ENCODE data around the gene TLCD3B.

The TLCD3B gene

GRCh38 chr16:29987371-29988085, 43.5 kb downstream of the TLCD3B start:
- DNase-seq: no peak

- no peak for DNase-seq
Observed at GRCh38 chr16:29986931-29987330, 44.1 kb downstream of the TLCD3B start.

- no peak for DNase-seq
Observed at GRCh38 chr16:29986231-29986630, 44.8 kb downstream of the TLCD3B start.

GRCh38 chr16:29985271-29985811, 45.7 kb downstream of the TLCD3B start:
- no peak for DNase-seq

- DNase-seq: no peak
Observed at GRCh38 chr16:29984764-29985147, 46.3 kb downstream of the TLCD3B start.

GRCh38 chr16:29984137-29984763, 46.8 kb downstream of the TLCD3B start:
- no peak for DNase-seq

- no peak for DNase-seq
Observed at GRCh38 chr16:29983420-29984136, 47.5 kb downstream of the TLCD3B start.

GRCh38 chr16:29982560-29983419, 48.3 kb downstream of the TLCD3B start:
- DNase-seq: no peak

- no peak for DNase-seq
Observed at GRCh38 chr16:29978564-29979270, 52.4 kb downstream of the TLCD3B start.

- no peak for DNase-seq
Observed at GRCh38 chr16:29978081-29978480, 53.0 kb downstream of the TLCD3B start.

- DNase-seq: no peak
Observed at GRCh38 chr16:29977063-29977825, 53.8 kb downstream of the TLCD3B start.

- no peak for DNase-seq
Observed at GRCh38 chr16:29975811-29976511, 55.1 kb downstream of the TLCD3B start.

- DNase-seq: no peak
Observed at GRCh38 chr16:29975134-29975538, 55.9 kb downstream of the TLCD3B start.
